ENCODE results near the gene TMEM74B. TPM values are rescaled to one million over a fixed set of nuclear protein-coding genes. Genes with fewer than 3 reads are reported as not detected.

TMEM74B gene
- polyA plus RNA-seq (2012; ENCODE audit: insufficient read length, low read depth): 0.56 TPM

- TF ChIP-seq REST (IDR thresholded peaks at IDR 0.05; ENCODE audit: insufficient read depth in 1 of 2, low read depth in 2 of 2, low read length in 2 of 2) (no peak), FOXP2 (optimal IDR thresholded peaks at IDR 0.05; ENCODE audit: borderline replicate concordance, extremely low read depth, extremely low read length, insufficient read depth) (no peak), SIN3A (IDR thresholded peaks at IDR 0.05; ENCODE audit: borderline replicate concordance, insufficient read depth, low read length) (no peak), TAF1 (IDR thresholded peaks at IDR 0.05; ENCODE audit: borderline replicate concordance, insufficient read depth, low read length) (no peak), POLR2AphosphoS5 (IDR thresholded peaks at IDR 0.05; ENCODE audit: low read depth, low read length) (no peak)
These were observed at the start of gene TMEM74B for GRCh38 chr20:1184638-1185315. Gene TMEM74B (minus strand): TSS chr20:1184981. CDS start chr20:1183801, 1,180 bp downstream.

- TF ChIP-seq POLR2AphosphoS5 (IDR thresholded peaks at IDR 0.05; ENCODE audit: low read depth, low read length) (no peak), REST (IDR thresholded peaks at IDR 0.05; ENCODE audit: insufficient read depth in 1 of 2, low read depth in 2 of 2, low read length in 2 of 2) (no peak)
These were observed 47.7 kb upstream of the TMEM74B start for GRCh38 chr20:1232286-1233111.

GRCh38 chr20:1229541-1229940 lies 44.8 kb upstream of the TMEM74B start:
- TF ChIP-seq POLR2AphosphoS5 (IDR thresholded peaks at IDR 0.05; ENCODE audit: low read depth, low read length) (no peak), REST (IDR thresholded peaks at IDR 0.05; ENCODE audit: insufficient read depth in 1 of 2, low read depth in 2 of 2, low read length in 2 of 2) (no peak), FOXP2 (optimal IDR thresholded peaks at IDR 0.05; ENCODE audit: borderline replicate concordance, extremely low read depth, extremely low read length, insufficient read depth) (no peak), TAF1 (IDR thresholded peaks at IDR 0.05; ENCODE audit: borderline replicate concordance, insufficient read depth, low read length) (no peak), SIN3A (IDR thresholded peaks at IDR 0.05; ENCODE audit: borderline replicate concordance, insufficient read depth, low read length) (no peak)

- TF ChIP-seq REST (IDR thresholded peaks at IDR 0.05; ENCODE audit: insufficient read depth in 1 of 2, low read depth in 2 of 2, low read length in 2 of 2) (no peak), FOXP2 (optimal IDR thresholded peaks at IDR 0.05; ENCODE audit: borderline replicate concordance, extremely low read depth, extremely low read length, insufficient read depth) (no peak), TAF1 (IDR thresholded peaks at IDR 0.05; ENCODE audit: borderline replicate concordance, insufficient read depth, low read length) (no peak), SIN3A (IDR thresholded peaks at IDR 0.05; ENCODE audit: borderline replicate concordance, insufficient read depth, low read length) (no peak), POLR2AphosphoS5 (IDR thresholded peaks at IDR 0.05; ENCODE audit: low read depth, low read length) (peak; percentile 59; the same call in 1 of the 2 replicates)
These were observed 41.2 kb upstream of the TMEM74B start, which contains the start of gene RAD21L1 for GRCh38 chr20:1225783-1226654. Gene RAD21L1 (plus strand): TSS chr20:1226044. CDS start chr20:1228454, 2,410 bp downstream.

Data from PFSK-1 (cell line).